Central memory CD4-positive, alpha-beta T cell (primary cell): ENCODE results near the gene DNAAF5.
A peak's percentile ranks its signal among the peaks of the same experiment; 100 is the strongest.
"Not testable (repeated sequence)": the region's sequence is repeated elsewhere in the genome, so short reads cannot be mapped to it uniquely, and the experiment has no call there.

ENCODE experiments used
- DNase-seq: peaks from one replicate; pipeline ENCODE4 v3.0.0; 2022

DNAAF5 gene

DNA sequence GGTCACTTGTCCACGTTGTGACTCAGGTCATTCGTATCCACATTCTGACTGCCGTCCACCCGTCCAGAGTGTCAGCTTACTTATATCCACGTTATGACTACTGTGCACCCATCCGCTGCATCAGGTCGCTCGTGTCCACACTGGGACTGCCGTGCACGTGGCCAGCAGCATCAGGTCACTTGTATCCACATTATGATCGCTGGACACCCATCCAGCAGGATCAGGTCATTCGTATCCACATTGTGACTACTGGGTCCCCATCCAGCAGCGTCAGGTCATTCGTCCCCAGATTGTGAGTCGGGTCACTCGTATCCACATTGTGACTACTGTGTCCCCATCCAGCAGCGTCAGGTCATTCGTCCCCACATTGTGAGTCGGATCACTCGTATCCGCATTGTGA lies 58.5 kb downstream of the DNAAF5 start:
- DNase-seq, result no peak

GRCh38 chr7:785416-785815 lies 58.9 kb downstream of the DNAAF5 start:
- DNase-seq, result no peak

DNA sequence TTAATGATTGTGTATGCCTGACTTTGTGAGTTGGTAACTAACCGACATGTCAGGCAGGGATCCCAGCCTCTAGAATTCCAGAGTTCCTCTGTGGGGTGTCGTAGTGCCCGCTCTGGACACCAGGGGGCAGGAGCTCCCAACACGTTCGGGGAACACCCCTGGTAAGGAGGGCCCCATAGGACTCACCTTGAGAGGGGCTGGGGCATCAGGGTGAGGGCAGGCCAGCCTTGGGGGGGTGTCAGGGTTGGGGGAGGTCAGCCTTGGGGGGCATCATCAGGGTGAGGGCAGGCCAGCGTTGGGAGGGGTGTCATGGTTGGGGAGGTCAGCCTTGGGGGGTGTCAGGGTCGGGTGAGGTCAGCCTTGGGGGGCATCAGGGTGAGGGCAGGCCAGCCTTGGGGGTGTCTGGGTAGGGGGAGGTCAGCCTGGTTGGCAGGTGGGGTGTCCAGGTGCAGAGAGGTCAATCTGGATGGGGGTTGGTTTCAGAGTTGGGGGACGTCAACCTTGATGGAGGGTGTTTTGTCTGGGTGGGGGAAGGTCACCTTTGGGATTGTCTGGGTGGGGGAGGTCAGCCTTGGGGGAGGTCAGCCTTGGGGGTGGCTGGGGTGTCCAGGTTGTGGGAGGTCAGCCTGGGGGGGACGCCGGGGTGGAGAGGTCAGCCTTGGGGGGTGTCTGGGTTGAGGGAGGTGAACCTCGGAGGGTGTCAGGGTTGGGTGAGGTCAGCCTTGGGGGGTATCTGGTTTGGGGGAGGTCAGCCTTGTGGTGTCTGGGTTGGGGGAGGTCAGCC lies 60.2 kb downstream of the DNAAF5 start:
- peak; percentile 57 for DNase-seq

GRCh38 chr7:787332-788240 lies 61.1 kb downstream of the DNAAF5 start:
- no peak for DNase-seq

DNA sequence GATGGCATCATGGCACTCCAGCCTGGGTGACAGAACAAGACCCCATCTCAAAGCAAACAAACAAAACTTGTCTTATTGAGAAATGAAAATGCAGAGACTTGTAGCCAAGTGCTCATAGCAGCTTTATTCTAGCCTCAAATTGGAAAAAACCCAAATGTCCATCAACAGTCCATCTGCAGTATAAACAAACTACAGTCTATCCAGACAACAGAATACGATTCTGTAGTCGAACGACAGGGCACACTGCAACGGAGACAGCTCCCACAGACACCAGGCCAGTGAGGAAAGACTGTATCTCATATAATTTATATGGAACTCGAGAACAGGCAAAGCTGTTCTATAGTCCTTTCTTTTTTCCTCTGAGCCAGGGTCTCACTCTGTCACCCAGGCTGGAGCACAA lies 65.0 kb downstream of the DNAAF5 start:
- no peak for DNase-seq

GRCh38 chr7:794207-794606 lies 67.7 kb downstream of the DNAAF5 start:
- DNase-seq, result no peak

GRCh38 chr7:794671-795329 lies 68.3 kb downstream of the DNAAF5 start:
- DNase-seq, result no peak

DNA sequence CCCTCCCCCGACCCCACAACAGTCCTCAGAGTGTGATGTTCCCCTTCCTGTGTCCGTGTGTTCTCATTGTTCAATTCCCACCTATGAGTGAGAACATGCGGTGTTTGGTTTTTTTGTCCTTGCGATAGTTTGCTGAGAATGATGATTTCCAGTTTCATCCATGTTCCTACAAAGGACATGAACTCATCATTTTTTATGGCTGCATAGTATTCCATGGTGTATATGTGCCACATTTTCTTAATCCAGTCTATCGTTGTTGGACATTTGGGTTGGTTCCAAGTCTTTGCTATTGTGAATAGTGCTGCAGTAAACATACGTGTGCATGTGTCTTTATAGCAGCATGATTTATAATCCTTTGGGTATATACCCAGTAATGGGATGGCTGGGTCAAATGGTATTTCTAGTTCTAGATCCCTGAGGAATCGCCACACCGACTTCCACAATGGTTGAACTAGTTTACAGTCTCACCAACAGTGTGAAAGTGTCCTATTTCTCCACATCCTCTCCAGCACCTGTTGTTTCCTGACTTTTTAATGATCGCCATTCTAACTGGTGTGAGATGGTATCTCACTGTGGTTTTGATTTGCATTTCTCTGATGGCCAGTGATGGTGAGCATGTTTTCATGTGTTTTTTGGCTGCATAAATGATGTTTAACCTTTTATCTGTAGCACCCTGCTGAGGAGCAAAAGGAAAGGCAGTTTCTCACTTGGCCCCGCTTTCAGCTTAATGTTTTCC lies 70.1 kb downstream of the DNAAF5 start:
- DNase-seq, result not testable (repeated sequence)

GRCh38 chr7:798921-799470 lies 72.5 kb downstream of the DNAAF5 start:
- no peak for DNase-seq

DNA sequence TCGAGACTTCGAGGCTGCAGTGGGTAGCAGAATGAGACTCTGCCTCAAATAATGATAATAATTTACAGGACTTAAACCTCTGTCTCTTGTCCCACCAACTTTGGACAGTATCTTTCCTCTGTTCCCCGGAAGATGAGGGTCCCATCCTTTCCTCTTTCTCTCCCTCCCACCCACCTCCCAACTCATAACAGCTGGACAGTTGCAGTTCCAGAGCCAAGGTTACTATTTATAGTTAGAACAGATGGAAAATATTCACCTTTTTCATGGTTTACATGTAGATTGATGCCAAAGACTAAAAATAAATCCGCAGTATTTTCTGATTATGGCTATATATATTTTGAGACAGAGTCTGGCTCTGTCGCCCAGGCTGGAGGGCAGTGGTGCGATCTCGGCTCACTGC lies 74.2 kb downstream of the DNAAF5 start:
- no peak for DNase-seq

GRCh38 chr7:801351-801750 lies 74.9 kb downstream of the DNAAF5 start:
- not testable (repeated sequence) for DNase-seq

- DNase-seq, result no peak
Measured at GRCh38 chr7:801940-802381, 75.5 kb downstream of the DNAAF5 start.

- DNase-seq, result no peak
Measured at GRCh38 chr7:802500-803242, 76.2 kb downstream of the DNAAF5 start.

GRCh38 chr7:803243-803635 lies 76.7 kb downstream of the DNAAF5 start:
- DNase-seq, result no peak

DNA sequence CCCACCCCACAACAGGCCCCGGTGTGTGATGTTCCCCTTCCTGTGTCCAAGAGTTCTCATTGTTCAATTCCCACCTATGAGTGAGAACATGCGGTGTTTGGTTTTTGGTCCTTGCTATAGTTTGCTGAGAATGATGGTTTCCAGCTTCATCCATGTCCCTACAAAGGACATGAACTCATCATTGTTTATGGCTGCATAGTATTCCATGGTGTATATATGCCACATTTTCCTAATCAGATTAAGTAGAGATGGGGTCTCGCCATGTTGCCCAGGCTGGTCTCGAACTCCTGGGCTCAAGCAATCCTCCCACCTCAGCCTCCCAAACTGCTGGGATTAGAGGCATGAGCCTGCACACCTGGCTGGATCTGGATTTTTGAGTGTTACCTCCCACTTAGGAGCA lies 77.3 kb downstream of the DNAAF5 start:
- DNase-seq, result not testable (repeated sequence)

GRCh38 chr7:805261-805660 lies 78.8 kb downstream of the DNAAF5 start:
- DNase-seq, result no peak

- DNase-seq, result no peak
Measured at GRCh38 chr7:815284-816216, 89.1 kb downstream of the DNAAF5 start.

GRCh38 chr7:816300-816750 lies 89.8 kb downstream of the DNAAF5 start:
- peak; percentile 96 for DNase-seq

GRCh38 chr7:816751-817671 lies 90.5 kb downstream of the DNAAF5 start:
- DNase-seq, result peak; percentile 26
